ELR (cell line): ENCODE results near the gene PPM1L.

ENCODE experiments used
- DNase-seq: peaks from one replicate; pipeline ENCODE4 v3.0.0-alpha.2; 2015; ENCODE audit warnings: low read depth

PPM1L gene

GRCh38 chr3:160856450-160856849, 100.4 kb downstream of the PPM1L start:
- DNase-seq = no peak

- no peak for DNase-seq
Observed at GRCh38 chr3:160857476-160858119, 101.6 kb downstream of the PPM1L start.

- DNase-seq = no peak
Observed at GRCh38 chr3:160860346-160860745, 104.3 kb downstream of the PPM1L start.

- DNase-seq = no peak
Observed at GRCh38 chr3:160869825-160870224, 113.8 kb downstream of the PPM1L start.

- no peak for DNase-seq
Observed at GRCh38 chr3:160870327-160870726, 114.3 kb downstream of the PPM1L start.

GRCh38 chr3:160874736-160875135, 118.7 kb downstream of the PPM1L start:
- DNase-seq = no peak

- DNase-seq = no peak
Observed at GRCh38 chr3:160876643-160877042, 120.6 kb downstream of the PPM1L start.

GRCh38 chr3:160879859-160880258, 123.8 kb downstream of the PPM1L start:
- no peak for DNase-seq

- no peak for DNase-seq
Observed at GRCh38 chr3:160883373-160883772, 127.3 kb downstream of the PPM1L start.

- peak; percentile 24 for DNase-seq
Observed at GRCh38 chr3:160885791-160886286, 129.8 kb downstream of the PPM1L start.

GRCh38 chr3:160886421-160886820, 130.4 kb downstream of the PPM1L start:
- DNase-seq = no peak

GRCh38 chr3:160893207-160893606, 137.2 kb downstream of the PPM1L start:
- DNase-seq = no peak

GRCh38 chr3:160904691-160905090, 148.7 kb downstream of the PPM1L start:
- no peak for DNase-seq

GRCh38 chr3:160906646-160907045, 150.6 kb downstream of the PPM1L start:
- no peak for DNase-seq

- DNase-seq = no peak
Observed at GRCh38 chr3:160909917-160910316, 153.9 kb downstream of the PPM1L start.

GRCh38 chr3:160911411-160911810, 155.4 kb downstream of the PPM1L start:
- DNase-seq = no peak

GRCh38 chr3:160916472-160916871, 160.4 kb downstream of the PPM1L start:
- no peak for DNase-seq

- DNase-seq = no peak
Observed at GRCh38 chr3:160919942-160920341, 163.9 kb downstream of the PPM1L start.

- DNase-seq = peak; percentile 64
Observed at GRCh38 chr3:160921020-160921635, 165.1 kb downstream of the PPM1L start.

- no peak for DNase-seq
Observed at GRCh38 chr3:160924776-160925175, 168.7 kb downstream of the PPM1L start.

GRCh38 chr3:160927620-160928019, 171.6 kb downstream of the PPM1L start:
- no peak for DNase-seq

- DNase-seq = peak; percentile 22
Observed at GRCh38 chr3:160928183-160928726, 172.2 kb downstream of the PPM1L start.

- peak; percentile 12 for DNase-seq
Observed at GRCh38 chr3:160929595-160929994, 173.6 kb downstream of the PPM1L start.

GRCh38 chr3:160931474-160931873, 175.4 kb downstream of the PPM1L start:
- no peak for DNase-seq
